ENCODE results near the gene NLRP13. TPM values are rescaled to one million over a fixed set of nuclear protein-coding genes. Genes with fewer than 3 reads are reported as not detected.

Gene NLRP13
- total RNA-seq, 1 donor from 2014 or later, result not detected

DNA sequence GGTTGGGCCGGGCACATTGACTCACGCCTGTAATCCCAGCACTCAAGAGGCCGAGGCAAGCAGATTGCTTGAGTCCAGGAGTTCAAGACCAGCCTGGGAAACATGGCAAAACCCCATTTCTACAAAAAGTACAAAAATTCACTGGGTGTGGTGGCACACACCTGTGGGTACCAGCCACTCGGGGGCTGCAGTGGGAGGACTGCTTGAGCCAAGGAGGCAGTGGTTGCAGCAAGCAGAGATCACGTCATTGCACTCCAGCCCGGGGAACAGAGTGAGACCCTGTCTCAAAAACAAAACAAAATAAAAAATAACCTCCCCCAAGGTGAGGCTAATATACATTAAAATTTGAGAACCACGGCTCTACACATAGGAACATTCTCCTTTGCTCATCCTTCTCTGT is 24.9 kb downstream of the NLRP13 start:
- Histone ChIP-seq H4K20me1 (ENCODE audit: insufficient read depth, low read length) (no peaks in the 10 kb centered on the region), H3K36me3 (ENCODE audit: insufficient read depth, low read length) (no peaks in the 10 kb centered on the region), H2AFZ (ENCODE audit: low read depth, low read length) (no peak overlapping the region), H3K4me1 (ENCODE audit: insufficient read depth, low read length) (no peaks in the 10 kb centered on the region), H3K79me2 (ENCODE audit: insufficient read depth, low read length) (no peaks in the 10 kb centered on the region), H3K4me3 (ENCODE audit: insufficient read depth, low read depth, low read length) (no peak overlapping the region), H3K4me2 (ENCODE audit: low read length) (no peak overlapping the region), H3K27me3 (ENCODE audit: insufficient read depth, low read length) (no peaks in the 10 kb centered on the region), H3K9me3 (ENCODE audit: insufficient read depth, low read depth, low read length) (peaks cover 9% of the 10 kb centered on the region), H3K9ac (ENCODE audit: low read length) (no peak overlapping the region), H3K27ac (ENCODE audit: low read depth, low read length) (no peak overlapping the region)
- Mint-ChIP-seq H3K36me3 (ENCODE audit: low read depth, unreplicated experiment) (no peaks in the 10 kb centered on the region), H3K27ac (ENCODE audit: unreplicated experiment) (no peak overlapping the region), H3K4me1 (ENCODE audit: low read depth, unreplicated experiment) (no peaks in the 10 kb centered on the region), H3K4me3 (ENCODE audit: unreplicated experiment) (no peak overlapping the region), H3K27me3 (ENCODE audit: low read depth, unreplicated experiment) (no peaks in the 10 kb centered on the region), H3K9me3 (ENCODE audit: unreplicated experiment) (peaks cover 23% of the 10 kb centered on the region)
- no peak for TF ChIP-seq EZH2 (IDR thresholded peaks at IDR 0.05; ENCODE audit: insufficient read depth, low read length)
- TF ChIP-seq, protein P1, sequence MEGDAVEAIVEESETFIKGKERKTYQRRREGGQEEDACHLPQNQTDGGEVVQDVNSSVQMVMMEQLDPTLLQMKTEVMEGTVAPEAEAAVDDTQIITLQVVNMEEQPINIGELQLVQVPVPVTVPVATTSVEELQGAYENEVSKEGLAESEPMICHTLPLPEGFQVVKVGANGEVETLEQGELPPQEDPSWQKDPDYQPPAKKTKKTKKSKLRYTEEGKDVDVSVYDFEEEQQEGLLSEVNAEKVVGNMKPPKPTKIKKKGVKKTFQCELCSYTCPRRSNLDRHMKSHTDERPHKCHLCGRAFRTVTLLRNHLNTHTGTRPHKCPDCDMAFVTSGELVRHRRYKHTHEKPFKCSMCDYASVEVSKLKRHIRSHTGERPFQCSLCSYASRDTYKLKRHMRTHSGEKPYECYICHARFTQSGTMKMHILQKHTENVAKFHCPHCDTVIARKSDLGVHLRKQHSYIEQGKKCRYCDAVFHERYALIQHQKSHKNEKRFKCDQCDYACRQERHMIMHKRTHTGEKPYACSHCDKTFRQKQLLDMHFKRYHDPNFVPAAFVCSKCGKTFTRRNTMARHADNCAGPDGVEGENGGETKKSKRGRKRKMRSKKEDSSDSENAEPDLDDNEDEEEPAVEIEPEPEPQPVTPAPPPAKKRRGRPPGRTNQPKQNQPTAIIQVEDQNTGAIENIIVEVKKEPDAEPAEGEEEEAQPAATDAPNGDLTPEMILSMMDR (IDR thresholded peaks at IDR 0.05; ENCODE audit: insufficient read depth, low read depth, low read length), result no peak
- no peak for FAIRE-seq
- DNase-seq (ENCODE audit: low read depth), result no peak

DNA sequence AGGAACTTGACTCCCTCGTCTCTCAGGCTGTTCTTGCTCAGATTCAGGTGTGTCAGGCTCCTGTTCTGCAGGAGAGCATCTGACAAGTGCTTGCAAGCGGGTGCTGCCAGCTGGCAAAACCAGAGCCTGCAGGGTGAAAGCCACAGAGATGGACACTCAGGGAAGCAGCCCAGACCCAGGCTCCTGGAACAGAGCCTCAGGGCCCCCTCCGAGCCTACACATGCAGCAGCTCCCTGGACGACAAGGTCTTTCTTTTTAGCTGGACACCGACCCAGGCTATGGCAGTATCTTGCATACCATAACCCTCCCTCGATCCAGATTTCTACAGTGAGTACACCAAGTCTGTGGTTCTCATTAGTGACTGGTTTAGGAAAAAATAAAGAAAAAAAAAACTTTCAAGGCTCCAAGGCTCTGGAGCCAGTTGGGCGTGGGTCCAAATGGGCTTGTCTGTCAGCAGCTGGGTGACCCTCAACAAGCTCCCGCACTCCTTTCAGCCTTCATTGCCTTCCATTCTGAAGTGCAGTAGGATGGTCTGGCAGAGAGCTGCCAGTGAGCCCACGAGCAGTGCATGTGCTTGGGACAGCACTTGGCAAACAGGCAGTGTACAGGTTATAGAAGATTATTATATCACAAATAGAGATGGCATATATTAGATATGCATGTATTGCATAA is 29.9 kb downstream of the NLRP13 start:
- TF ChIP-seq, protein P1 (IDR thresholded peaks at IDR 0.05; ENCODE audit: insufficient read depth, low read depth, low read length), result no peak
- TF ChIP-seq EZH2 (IDR thresholded peaks at IDR 0.05; ENCODE audit: insufficient read depth, low read length), result no peak
- peaks cover 4% of the 10 kb centered on the region for H3K9me3 ChIP-seq (ENCODE audit: insufficient read depth, low read depth, low read length)
- H3K4me2 ChIP-seq (ENCODE audit: low read length), result no peak overlapping the region
- no peak overlapping the region for H2AFZ ChIP-seq (ENCODE audit: low read depth, low read length)
- DNase-seq (ENCODE audit: low read depth) (no peak), FAIRE-seq (no peak)
- H3K79me2 ChIP-seq (ENCODE audit: insufficient read depth, low read length), result no peaks in the 10 kb centered on the region
- H3K27ac Mint-ChIP-seq (ENCODE audit: unreplicated experiment), result no peak overlapping the region
- H3K4me1 ChIP-seq (ENCODE audit: insufficient read depth, low read length), result no peaks in the 10 kb centered on the region
- H3K27ac ChIP-seq (ENCODE audit: low read depth, low read length), result no peak overlapping the region
- H3K27me3 ChIP-seq (ENCODE audit: insufficient read depth, low read length), result no peaks in the 10 kb centered on the region
- no peak overlapping the region for H3K4me3 Mint-ChIP-seq (ENCODE audit: unreplicated experiment)
- no peaks in the 10 kb centered on the region for H4K20me1 ChIP-seq (ENCODE audit: insufficient read depth, low read length)
- no peaks in the 10 kb centered on the region for H3K36me3 ChIP-seq (ENCODE audit: insufficient read depth, low read length)
- peaks cover 27% of the 10 kb centered on the region for H3K9me3 Mint-ChIP-seq (ENCODE audit: unreplicated experiment)
- no peaks in the 10 kb centered on the region for H3K27me3 Mint-ChIP-seq (ENCODE audit: low read depth, unreplicated experiment)
- H3K36me3 Mint-ChIP-seq (ENCODE audit: low read depth, unreplicated experiment), result no peaks in the 10 kb centered on the region
- H3K4me1 Mint-ChIP-seq (ENCODE audit: low read depth, unreplicated experiment), result no peaks in the 10 kb centered on the region
- H3K9ac ChIP-seq (ENCODE audit: low read length), result no peak overlapping the region
- H3K4me3 ChIP-seq (ENCODE audit: insufficient read depth, low read depth, low read length), result no peak overlapping the region

DNA sequence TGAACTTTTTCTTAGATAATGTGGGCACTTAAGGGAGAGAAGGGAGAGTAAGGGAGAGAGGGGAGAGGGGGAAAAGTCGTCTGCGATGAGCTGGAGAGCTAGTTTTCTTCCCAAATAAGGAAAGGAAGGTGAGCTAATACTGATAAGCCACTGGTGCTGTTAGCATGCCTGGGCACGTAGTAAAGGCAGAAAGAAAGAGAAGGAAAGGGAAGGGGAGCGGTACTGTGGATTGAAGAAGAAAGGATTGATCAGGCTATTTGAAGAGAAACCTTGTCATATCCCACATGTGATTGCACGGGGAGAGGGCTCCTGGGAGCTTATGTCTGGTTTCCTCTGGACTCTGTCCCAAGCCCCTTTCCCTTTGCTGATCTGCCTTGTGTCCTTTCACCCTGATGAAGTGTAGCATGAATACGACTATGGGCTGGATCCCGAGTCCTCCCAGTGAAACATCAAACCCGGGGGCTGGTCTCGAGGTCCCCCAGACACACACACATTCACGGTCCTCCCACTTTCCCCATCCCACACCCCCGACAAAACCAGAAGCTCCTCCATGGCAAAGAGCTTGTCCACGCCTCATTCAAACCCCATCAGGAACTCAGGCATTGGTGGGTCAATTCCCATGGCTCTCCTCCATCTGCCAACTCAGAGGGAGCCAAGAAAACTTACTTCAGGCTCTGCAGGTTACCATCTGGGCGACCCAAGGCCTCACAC is 30.6 kb downstream of the NLRP13 start:
- Histone ChIP-seq H2AFZ (ENCODE audit: low read depth, low read length) (no peak overlapping the region), H3K4me2 (ENCODE audit: low read length) (no peak overlapping the region), H3K9ac (ENCODE audit: low read length) (no peak overlapping the region), H3K4me3 (ENCODE audit: insufficient read depth, low read depth, low read length) (no peak overlapping the region), H3K9me3 (ENCODE audit: insufficient read depth, low read depth, low read length) (peaks cover 2% of the 10 kb centered on the region), H3K27ac (ENCODE audit: low read depth, low read length) (no peak overlapping the region), H3K27me3 (ENCODE audit: insufficient read depth, low read length) (no peaks in the 10 kb centered on the region), H4K20me1 (ENCODE audit: insufficient read depth, low read length) (no peaks in the 10 kb centered on the region), H3K4me1 (ENCODE audit: insufficient read depth, low read length) (no peaks in the 10 kb centered on the region), H3K36me3 (ENCODE audit: insufficient read depth, low read length) (no peaks in the 10 kb centered on the region), H3K79me2 (ENCODE audit: insufficient read depth, low read length) (no peaks in the 10 kb centered on the region)
- Mint-ChIP-seq H3K27me3 (ENCODE audit: low read depth, unreplicated experiment) (no peaks in the 10 kb centered on the region), H3K4me3 (ENCODE audit: unreplicated experiment) (no peak overlapping the region), H3K27ac (ENCODE audit: unreplicated experiment) (no peak overlapping the region), H3K9me3 (ENCODE audit: unreplicated experiment) (peaks cover 29% of the 10 kb centered on the region), H3K36me3 (ENCODE audit: low read depth, unreplicated experiment) (no peaks in the 10 kb centered on the region), H3K4me1 (ENCODE audit: low read depth, unreplicated experiment) (no peaks in the 10 kb centered on the region)
- TF ChIP-seq, protein P1 (IDR thresholded peaks at IDR 0.05; ENCODE audit: insufficient read depth, low read depth, low read length), result no peak
- TF ChIP-seq EZH2 (IDR thresholded peaks at IDR 0.05; ENCODE audit: insufficient read depth, low read length), result no peak
- DNase-seq (ENCODE audit: low read depth) (no peak), FAIRE-seq (no peak)
